NCI-H526 (cell line): ENCODE data around the gene RNF130.

Experiments used
- DNase-seq, 2 experiments: peaks; one replicate each; lab custom pipeline; 2025; lab: John Stamatoyannopoulos, UW

RNF130 gene, protein sequence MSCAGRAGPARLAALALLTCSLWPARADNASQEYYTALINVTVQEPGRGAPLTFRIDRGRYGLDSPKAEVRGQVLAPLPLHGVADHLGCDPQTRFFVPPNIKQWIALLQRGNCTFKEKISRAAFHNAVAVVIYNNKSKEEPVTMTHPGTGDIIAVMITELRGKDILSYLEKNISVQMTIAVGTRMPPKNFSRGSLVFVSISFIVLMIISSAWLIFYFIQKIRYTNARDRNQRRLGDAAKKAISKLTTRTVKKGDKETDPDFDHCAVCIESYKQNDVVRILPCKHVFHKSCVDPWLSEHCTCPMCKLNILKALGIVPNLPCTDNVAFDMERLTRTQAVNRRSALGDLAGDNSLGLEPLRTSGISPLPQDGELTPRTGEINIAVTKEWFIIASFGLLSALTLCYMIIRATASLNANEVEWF

GRCh38 chr5:180071531-180072255 lies at the start of gene RNF130:
Gene RNF130 (minus strand): TSS chr5:180071759. CDS start chr5:180071702, 57 bp downstream.
- DNase-seq: peak; percentile 44 to 90

GRCh38 chr5:180120237-180121101 lies 48.9 kb upstream of the RNF130 start:
- no peak for DNase-seq

GRCh38 chr5:180119903-180120236 lies 48.3 kb upstream of the RNF130 start:
- DNase-seq: no peak

DNA sequence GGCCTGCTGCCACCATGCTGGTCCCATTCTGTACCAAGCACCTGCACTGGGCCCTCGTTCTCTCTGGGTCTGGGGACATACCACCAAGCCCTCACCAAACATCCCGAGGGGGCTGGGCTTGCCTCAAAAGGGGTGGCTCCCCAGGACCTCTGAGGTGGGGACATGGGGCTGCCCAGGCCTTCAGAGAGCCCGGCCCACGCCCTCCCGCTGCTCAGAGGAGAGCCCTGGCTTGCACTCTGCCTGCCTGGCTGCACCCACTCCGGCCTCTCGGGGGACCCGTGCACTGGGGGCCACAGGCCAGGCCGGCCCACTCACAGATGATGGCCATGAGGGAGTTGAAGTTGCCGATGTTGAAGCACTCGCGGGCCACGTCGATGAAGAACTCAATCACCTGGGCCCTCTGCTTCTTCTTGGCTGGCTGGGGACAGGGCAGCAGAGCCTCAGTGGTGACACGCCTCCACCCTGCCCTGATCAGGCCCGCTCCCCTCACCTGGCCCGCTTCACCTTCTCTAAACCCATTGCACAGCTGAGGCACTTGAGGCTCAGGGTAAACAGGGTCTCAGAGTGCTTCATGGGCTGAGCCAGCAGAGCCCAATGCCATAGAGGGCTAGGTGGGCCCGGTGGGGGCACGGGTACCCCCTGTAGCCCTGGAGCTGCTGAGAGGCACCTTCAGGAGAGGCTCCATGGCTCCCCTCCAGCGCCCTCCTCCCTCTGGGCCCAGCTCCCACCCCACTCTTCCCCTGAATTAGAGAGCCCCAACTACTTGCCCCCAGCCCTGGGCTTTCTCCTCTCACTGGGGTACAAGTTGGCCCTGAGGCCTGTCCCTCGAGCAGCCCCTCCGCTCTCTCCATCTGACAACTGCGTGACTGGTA lies 47.7 kb upstream of the RNF130 start:
- DNase-seq: no peak

DNA sequence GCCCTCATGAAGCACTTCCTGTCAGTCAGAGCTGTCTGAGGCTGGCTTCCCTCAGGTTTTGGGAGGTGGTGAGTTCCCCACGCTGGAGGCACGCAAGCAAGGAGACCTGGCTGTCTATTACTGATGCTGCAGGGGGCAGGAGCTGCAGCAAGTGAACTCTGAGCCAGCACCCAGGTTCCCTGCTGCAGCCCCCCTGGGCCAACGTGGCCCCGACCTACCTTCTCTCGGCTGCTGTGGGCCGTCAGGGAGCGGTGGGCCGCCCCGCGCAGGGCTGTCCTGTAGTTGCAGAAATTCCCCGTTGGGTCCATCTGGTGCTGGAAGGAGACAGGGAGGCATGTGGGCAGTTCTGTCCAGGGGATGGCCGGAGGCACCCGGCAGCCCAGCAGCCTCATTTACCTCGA lies 46.8 kb upstream of the RNF130 start:
- no peak for DNase-seq

DNA sequence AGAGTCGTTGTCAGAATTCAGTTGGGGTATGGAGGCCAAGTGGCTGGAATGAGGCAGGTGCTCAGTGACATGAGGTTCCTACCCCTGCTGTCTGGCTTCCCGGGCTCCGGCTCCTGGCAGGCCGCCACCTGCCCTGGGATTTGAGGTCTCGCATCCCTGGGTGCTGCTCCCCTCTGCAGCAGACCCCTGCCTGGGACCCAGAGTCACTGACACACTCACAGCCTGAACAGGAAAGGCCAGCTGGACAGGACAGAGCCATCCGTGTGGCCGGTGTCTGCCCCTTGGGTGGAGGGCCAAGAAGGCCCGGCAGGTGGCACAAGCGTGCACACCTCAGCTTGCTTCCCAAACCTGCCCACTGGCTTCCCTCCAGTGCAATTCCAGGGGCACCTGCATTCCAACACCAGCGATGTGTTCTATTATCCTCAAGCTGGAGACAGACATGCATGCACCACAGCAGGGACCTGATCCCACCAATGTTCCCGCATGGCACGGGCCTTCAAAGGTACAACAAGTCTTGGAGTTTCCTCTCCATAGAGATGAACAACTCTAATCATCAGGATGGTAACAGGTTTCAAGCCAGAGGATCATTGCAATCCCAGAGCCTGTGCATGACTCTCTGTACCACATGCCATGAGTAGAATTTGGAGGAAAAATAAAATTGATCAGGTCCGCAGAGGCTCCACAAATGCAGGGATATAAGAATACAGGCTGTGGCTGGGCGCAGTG lies 45.6 kb upstream of the RNF130 start:
- peak in 1 of 2 experiments; percentile 20 for DNase-seq

DNA sequence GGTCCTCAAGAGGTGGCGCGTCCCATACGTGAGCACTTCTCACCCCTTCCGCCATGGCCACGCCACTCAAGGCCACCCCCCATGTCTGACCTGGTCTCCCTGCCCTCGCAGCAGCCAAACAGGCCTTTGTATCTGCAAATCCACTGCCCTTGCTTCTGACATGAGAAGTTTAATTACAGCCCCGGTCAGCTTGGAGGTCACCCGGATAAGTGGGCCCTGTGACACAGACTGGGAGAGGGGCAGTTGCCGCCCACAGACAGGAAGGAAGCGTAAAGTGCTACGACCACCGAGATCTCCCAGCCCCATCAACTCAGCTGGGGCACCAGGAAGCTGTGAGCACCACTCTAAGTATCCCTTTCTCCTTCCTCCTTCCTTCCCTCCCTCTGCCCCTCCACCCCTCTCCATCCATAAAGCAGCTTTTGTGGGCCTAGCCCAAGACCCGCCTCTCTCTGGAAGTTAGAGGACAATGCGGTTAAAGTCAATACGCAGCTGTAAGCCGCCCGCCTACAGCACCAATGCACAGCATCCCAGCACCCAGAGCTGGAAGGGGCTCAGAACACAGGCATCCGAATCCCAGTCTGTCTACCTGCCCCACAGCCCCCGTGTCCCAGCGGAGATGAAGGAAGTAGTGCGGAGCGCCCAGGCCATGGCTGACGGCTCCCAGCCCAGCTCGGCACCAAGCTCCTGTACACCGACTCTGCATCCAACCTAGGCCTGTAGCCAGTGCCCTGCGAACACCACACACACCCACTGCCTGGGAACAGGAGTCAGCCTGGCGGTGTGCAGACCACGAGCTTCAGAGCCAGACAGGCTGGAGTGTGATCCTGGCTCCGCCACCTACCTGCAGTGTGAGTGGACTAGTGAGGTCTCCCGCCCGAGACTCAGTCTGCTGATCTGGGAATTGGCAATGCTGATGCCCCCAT lies 44.8 kb upstream of the RNF130 start:
- no peak for DNase-seq

DNA sequence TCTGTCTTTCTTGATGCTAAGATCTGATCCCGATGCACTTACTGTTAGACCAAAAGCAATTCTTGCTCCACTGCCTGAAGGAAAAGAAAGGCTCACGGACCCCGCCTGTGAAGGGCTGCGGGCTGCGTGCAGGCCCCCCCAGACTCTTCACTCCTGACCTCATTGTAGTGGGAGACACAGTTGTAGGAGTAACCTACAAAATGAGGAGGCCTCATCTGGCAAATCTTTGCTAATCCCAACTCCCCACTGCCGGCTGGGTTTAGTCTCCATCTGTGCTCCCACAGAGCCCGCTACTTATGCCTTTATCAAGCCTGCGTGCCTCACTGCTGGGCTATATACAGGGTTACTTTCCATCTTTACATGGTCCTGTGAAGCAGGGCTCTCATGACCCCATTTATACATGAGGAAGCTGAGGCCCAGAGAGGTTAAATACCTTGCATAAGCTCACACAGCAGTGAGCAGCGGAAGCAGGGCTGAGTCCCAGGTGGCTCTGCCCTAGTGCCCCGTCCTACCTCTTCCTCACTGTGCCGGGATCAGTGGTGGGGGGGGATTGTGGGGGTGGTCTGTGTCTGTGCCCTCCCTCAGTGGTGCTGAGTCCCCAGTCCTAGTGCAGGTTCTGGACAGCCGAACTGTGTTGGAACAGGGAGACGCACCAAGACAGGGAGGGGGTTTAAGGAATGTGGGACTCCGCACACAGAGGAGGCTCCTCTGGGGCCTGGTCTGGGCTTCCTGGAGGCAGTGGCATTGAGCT lies 43.9 kb upstream of the RNF130 start:
- no peak for DNase-seq

- DNase-seq: no peak
Observed at GRCh38 chr5:180114304-180115003, 42.9 kb upstream of the RNF130 start.

GRCh38 chr5:180113660-180114303 lies 42.2 kb upstream of the RNF130 start:
- DNase-seq: no peak

- DNase-seq: no peak
Observed at GRCh38 chr5:180112181-180112861, 40.8 kb upstream of the RNF130 start.

DNA sequence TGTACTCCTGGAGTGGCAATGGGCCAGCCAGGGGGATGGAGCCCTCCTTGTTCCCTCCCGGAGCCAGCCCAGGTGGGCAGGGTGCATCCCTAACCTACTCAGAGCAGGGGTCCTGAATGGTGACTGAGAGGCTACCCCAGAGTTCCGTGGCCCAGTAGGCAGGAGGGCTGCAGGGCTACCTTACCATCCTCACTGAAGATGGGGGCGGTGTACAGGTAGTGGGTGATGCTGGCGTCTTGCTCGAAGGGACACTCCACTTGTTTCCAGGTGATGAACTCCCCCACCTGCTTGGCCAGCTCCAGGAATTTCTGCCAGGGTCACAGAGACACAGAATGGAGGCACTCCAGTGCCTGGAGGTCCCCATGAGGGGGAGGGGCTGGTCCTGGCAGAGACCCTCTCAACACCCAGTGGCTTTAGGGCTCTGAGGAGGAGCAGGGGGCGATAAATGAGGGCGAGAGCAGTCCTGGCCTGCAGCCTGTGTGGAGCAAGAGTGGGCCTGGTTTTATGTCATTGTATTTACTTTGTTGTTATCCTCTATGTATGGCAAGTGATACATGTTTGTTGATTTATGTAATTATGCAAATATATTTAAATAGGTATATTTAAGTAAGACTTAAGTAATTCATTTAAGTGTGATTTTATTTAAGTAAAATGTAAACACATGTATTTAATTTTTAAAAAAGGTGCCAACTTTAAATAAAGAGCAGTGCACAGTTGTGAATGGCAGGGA lies 39.9 kb upstream of the RNF130 start:
- DNase-seq: no peak

GRCh38 chr5:180109920-180110319 lies 38.4 kb upstream of the RNF130 start:
- no peak for DNase-seq

GRCh38 chr5:180107005-180107404 lies 35.4 kb upstream of the RNF130 start:
- DNase-seq: no peak

GRCh38 chr5:180105827-180106312 lies 34.3 kb upstream of the RNF130 start:
- DNase-seq: no peak

DNA sequence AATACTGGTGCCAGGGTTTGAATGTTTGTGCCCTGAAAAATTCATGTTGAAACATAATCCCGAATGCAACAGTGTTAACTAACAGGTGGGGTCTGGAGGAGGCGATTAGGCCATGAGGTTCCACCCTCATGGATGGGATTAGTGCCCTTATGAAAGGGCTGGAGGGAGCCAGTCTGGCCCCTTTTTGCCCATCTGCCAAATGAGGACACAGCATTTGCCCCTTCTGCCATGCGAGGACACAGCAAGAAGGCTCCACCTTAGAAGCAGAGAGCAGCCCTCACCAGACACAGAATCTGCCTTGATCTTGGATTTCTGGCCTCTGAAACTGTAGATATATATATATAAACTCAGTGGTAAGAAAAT lies 32.6 kb upstream of the RNF130 start:
- no peak for DNase-seq
